Neural progenitor cell (in vitro differentiated cells): ENCODE results near the gene STK38L.

Experiments used
- CTCF ChIP-seq: fragments of 200-600 bp; sonication (generic); IDR thresholded peaks from 2 replicates; pipeline ENCODE4 v1.5.1; 2017; ENCODE audit warnings: antibody characterized with exemption, mild to moderate bottlenecking
- EZH2 ChIP-seq: fragments of 200-600 bp; sonication (generic); IDR thresholded peaks from 2 replicates; pipeline ENCODE4 v1.6.1; 2017; ENCODE audit warnings: antibody characterized with exemption, mild to moderate bottlenecking, moderate library complexity
- EZH2phosphoT487 ChIP-seq: fragments of 200-600 bp; sonication (generic); IDR thresholded peaks from 2 replicates; pipeline ENCODE4 v1.6.1; 2017; ENCODE audit warnings: antibody characterized with exemption

DNA sequence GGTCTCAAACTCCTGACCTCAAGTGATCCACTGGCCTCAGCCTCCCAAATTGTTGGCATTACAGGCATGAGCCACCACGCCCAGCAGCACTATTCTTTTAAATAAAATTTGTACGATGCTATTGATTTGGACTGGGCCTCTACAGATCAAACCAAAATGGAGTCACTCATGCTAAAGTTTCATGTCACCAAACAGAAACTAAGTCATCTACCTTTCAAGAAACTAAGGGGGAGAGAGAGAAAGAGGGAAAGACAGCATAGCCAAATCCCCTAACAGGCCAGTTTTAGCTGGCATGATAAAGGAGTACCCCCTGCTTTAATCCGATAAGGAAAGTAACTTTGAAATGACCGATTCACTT is 23.1 kb upstream of the STK38L start:
- TF ChIP-seq CTCF (no peak), EZH2phosphoT487 (no peak), EZH2 (no peak)
